Activated CD4-positive, CD25-positive, alpha-beta regulatory T cell treated with anti-CD3 and anti-CD28 coated beads, Interleukin-2, amount 50 U/mL, for 72 hours (primary cell): ENCODE measurements around the gene SIPA1L3.

ENCODE experiments used
- DNase-seq: peaks from one replicate; pipeline ENCODE4 v3.0.0; 2021

Gene SIPA1L3

DNA sequence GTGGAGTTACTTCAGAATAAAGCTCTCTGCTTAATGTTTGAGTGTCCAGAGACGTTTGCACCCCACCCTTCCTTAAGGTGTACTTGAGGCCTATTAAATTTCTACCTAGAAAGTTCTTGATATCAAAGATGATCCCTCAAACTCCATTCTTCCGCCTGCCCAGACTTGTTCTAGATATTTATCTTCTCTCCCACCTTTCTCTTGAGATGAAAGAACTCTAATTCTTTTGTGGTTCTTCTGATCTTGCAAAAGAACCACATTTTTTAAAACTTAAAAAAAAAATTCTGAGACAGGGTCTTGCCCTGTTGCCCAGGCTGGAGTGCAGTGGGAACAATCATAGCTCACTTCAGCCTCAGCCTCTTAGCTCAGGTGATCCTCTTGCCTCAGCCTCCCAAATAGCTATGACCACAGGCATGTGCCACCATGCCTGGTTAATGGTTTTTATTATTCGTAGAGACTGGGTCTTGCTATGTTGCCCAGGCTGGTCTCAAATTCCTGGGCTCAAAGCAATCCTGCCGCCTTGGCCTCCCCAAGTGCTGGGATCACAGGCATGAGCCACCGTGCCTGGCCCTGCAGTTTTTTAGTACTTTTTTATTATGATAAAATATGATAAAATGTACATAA, 94.3 kb downstream of the SIPA1L3 start:
- DNase-seq = no peak

GRCh38 chr19:38003438-38004185, 96.6 kb downstream of the SIPA1L3 start:
- no peak for DNase-seq

GRCh38 chr19:38004186-38004520, 97.1 kb downstream of the SIPA1L3 start:
- no peak for DNase-seq

GRCh38 chr19:38004521-38005223, 97.7 kb downstream of the SIPA1L3 start:
- DNase-seq = no peak

- DNase-seq = no peak
Measured at GRCh38 chr19:38005224-38005614, 98.2 kb downstream of the SIPA1L3 start.

- DNase-seq = no peak
Measured at GRCh38 chr19:38006361-38007045, 99.5 kb downstream of the SIPA1L3 start.

- no peak for DNase-seq
Measured at GRCh38 chr19:38009650-38010242, 102.7 kb downstream of the SIPA1L3 start.

DNA sequence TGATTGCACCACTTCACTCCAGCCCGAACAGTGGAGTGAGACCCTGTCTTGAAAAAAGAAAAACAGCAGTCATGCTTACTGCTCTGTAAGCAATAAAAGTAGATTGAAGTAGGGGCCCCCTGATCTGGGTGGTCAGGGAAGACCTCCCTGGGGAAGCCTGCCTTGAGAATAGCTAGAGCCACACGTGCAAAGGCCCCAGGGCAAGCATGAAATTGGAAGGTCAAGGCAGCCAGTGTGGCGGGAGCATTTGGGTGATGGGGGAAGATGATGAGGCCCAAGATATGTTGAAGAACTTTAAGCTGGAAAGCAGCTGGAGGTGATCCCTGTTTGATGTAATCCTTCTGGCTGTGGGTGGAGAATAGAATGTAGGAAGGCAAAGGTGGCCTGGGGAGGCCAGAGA, 104.4 kb downstream of the SIPA1L3 start:
- DNase-seq = no peak

DNA sequence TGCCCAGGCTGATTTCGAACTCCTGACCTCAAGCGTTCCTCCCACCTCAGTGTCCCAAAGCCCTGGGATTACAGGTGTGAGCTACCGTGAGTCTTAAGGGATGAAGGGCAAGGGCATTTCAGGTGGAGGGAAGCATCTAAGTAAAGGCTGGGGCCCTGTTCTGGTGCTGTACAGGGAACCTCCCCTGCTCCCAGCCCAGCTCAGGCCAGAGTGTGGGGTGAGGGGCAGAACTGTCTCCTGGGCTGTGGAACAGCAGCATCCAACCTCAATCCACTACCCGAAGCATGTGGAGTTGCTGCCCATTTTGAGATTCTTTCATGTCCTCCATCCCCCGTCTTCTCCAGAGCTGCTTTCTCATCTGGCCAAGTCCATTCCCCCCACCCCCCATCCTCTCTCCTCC, 105.3 kb downstream of the SIPA1L3 start:
- no peak for DNase-seq

DNA sequence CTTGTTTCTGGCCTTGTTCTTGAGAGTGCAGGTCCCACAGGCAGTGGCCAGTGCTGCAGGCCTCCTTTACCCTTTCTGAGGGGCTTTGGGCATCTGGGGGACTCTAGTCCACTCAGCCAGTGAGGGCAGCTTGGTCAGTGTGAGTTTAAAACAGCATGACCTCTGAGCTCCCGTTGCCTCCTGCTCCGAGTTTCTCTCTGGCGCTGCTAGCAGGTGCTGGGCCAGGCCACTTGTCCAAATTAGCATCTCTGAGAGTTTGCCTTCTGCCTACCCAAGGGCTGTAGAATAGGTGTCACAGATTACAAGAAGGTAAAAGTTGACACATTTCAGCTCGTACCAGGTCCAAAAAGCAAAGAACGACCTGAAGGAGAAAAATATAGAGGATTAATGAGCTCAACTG, 105.9 kb downstream of the SIPA1L3 start:
- DNase-seq = no peak

GRCh38 chr19:38013913-38014580, 107.0 kb downstream of the SIPA1L3 start:
- no peak for DNase-seq

GRCh38 chr19:38015216-38015615, 108.2 kb downstream of the SIPA1L3 start:
- no peak for DNase-seq

- DNase-seq = no peak
Measured at GRCh38 chr19:38015761-38016160, 108.8 kb downstream of the SIPA1L3 start.

- no peak for DNase-seq
Measured at GRCh38 chr19:38017401-38018151, 110.6 kb downstream of the SIPA1L3 start.

DNA sequence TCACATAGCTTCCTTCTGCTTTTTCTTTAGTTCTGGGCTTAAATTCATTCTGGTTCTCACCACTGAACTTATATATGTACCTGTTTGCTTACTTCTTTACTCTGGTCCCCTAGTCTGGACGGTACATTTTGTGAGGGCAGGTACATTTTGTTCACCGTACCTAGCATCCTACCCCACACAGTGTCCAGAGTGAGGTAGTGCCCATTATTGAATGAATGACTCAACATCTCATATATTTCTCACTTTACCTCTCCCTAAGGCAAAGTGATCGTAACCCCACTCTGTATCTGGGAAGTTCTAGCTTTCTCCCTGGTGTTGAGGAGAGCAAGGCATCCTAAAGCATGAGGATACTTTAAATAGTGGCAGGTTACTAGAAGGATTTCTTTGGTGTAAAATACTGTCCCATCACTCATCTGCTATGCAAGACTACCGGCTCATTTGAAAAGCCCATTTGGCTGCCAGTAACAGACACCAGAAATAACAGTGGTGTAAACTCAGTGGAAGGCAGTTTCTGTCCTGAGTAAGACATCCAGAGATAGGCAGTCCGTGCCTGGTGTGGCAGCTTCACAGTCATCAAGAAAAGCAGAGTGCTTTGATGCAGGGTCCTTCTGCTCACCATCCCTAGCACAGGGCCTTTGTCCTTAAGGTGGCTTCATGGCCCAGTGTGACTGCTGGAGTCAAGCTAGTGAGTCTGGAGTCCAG, 111.8 kb downstream of the SIPA1L3 start:
- DNase-seq = no peak

- no peak for DNase-seq
Measured at GRCh38 chr19:38019396-38019724, 112.4 kb downstream of the SIPA1L3 start.

DNA sequence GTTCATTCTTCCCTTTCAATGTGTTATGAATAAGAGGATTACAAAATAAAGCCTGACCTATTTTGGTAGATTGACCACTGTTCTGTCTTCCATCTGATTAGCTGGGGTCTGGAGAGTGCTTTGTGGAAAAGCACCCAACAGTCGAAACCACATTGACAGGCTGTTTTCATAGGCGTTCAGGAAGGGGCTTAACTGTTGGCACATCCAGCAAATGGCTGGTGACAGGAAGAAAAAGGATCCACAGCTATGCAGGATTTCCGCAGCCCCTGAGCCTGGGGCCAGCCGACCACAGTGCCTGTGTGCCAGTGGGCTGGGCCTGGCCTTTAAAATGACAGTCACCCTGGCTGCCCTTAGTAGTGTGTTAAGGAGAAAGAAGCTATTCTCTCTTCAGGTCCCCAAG, 113.3 kb downstream of the SIPA1L3 start:
- DNase-seq = no peak

DNA sequence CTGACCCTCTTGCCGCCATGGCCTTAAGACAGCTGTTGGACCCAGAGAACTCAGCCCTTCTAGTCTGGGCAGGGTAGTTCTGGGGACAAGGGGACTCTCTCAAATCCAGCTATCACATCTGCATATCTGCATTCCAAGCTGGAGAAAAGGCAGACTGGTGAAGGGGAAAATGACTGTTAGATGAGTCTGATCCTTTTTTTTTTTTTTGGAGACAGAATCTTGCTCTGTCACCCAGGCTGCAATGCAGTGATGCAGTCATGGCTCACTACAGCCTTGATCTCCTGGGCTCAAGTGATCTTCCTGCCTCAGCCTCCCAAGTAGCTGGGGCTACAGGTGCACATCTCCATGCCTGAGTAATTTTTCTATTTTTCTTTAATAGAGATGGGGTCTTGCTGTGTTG, 114.3 kb downstream of the SIPA1L3 start:
- DNase-seq = no peak

- DNase-seq = no peak
Measured at GRCh38 chr19:38022791-38023670, 116.0 kb downstream of the SIPA1L3 start.
